Measurements from ENCODE around the gene PSME2.

The PSME2 gene

GRCh38 chr14:24186831-24187538 lies 40.6 kb upstream of the PSME2 start:
- H3K27me3 ChIP-seq (ENCODE audit: control insufficient read depth, insufficient read depth, low read length), result no peaks in the 10 kb centered on the region
- H3K27ac ChIP-seq (ENCODE audit: low read depth, low read length), result no peak overlapping the region
- H3K4me1 ChIP-seq (ENCODE audit: control insufficient read depth, insufficient read depth, low read length), result peaks cover 3% of the 10 kb centered on the region
- H3K9me3 ChIP-seq (ENCODE audit: control insufficient read depth, insufficient read depth, low read length), result no peaks in the 10 kb centered on the region
- H3K36me3 ChIP-seq (ENCODE audit: control insufficient read depth, insufficient read depth, low read length), result peaks cover 64% of the 10 kb centered on the region
- H3K4me3 ChIP-seq (ENCODE audit: low read depth, low read length), result no peak overlapping the region
- H3K9ac ChIP-seq (ENCODE audit: low read depth, low read length), result no peak overlapping the region

GRCh38 chr14:24185741-24186140 lies 39.3 kb upstream of the PSME2 start:
- no peak overlapping the region for H3K27ac ChIP-seq (ENCODE audit: low read depth, low read length)
- H3K9me3 ChIP-seq (ENCODE audit: control insufficient read depth, insufficient read depth, low read length), result no peaks in the 10 kb centered on the region
- H3K4me3 ChIP-seq (ENCODE audit: low read depth, low read length), result no peak overlapping the region
- no peak overlapping the region for H3K9ac ChIP-seq (ENCODE audit: low read depth, low read length)
- H3K27me3 ChIP-seq (ENCODE audit: control insufficient read depth, insufficient read depth, low read length), result no peaks in the 10 kb centered on the region
- H3K36me3 ChIP-seq (ENCODE audit: control insufficient read depth, insufficient read depth, low read length), result peaks cover 68% of the 10 kb centered on the region
- H3K4me1 ChIP-seq (ENCODE audit: control insufficient read depth, insufficient read depth, low read length), result peaks cover 3% of the 10 kb centered on the region

GRCh38 chr14:24185026-24185425 lies 38.6 kb upstream of the PSME2 start:
- H3K36me3 ChIP-seq (ENCODE audit: control insufficient read depth, insufficient read depth, low read length), result peaks cover 75% of the 10 kb centered on the region

GRCh38 chr14:24184104-24184970 lies 37.9 kb upstream of the PSME2 start:
- no peak overlapping the region for H3K27ac ChIP-seq (ENCODE audit: low read depth, low read length)
- H3K9me3 ChIP-seq (ENCODE audit: control insufficient read depth, insufficient read depth, low read length), result no peaks in the 10 kb centered on the region
- H3K9ac ChIP-seq (ENCODE audit: low read depth, low read length), result no peak overlapping the region
- no peak overlapping the region for H3K4me3 ChIP-seq (ENCODE audit: low read depth, low read length)
- no peaks in the 10 kb centered on the region for H3K27me3 ChIP-seq (ENCODE audit: control insufficient read depth, insufficient read depth, low read length)
- H3K4me1 ChIP-seq (ENCODE audit: control insufficient read depth, insufficient read depth, low read length), result peaks cover 3% of the 10 kb centered on the region
- peaks cover 82% of the 10 kb centered on the region for H3K36me3 ChIP-seq (ENCODE audit: control insufficient read depth, insufficient read depth, low read length)

More at GRCh38 chr14:24185026-24185425, 38.6 kb upstream of the PSME2 start:
- no peak overlapping the region for H3K9ac ChIP-seq (ENCODE audit: low read depth, low read length)
- H3K4me1 ChIP-seq (ENCODE audit: control insufficient read depth, insufficient read depth, low read length), result peaks cover 3% of the 10 kb centered on the region
- no peak overlapping the region for H3K27ac ChIP-seq (ENCODE audit: low read depth, low read length)
- H3K9me3 ChIP-seq (ENCODE audit: control insufficient read depth, insufficient read depth, low read length), result no peaks in the 10 kb centered on the region
- H3K4me3 ChIP-seq (ENCODE audit: low read depth, low read length), result no peak overlapping the region
- H3K27me3 ChIP-seq (ENCODE audit: control insufficient read depth, insufficient read depth, low read length), result no peaks in the 10 kb centered on the region

- Histone ChIP-seq H3K27ac (ENCODE audit: low read depth, low read length) (no peak overlapping the region), H3K36me3 (ENCODE audit: control insufficient read depth, insufficient read depth, low read length) (peaks cover 95% of the 10 kb centered on the region), H3K27me3 (ENCODE audit: control insufficient read depth, insufficient read depth, low read length) (no peaks in the 10 kb centered on the region), H3K9me3 (ENCODE audit: control insufficient read depth, insufficient read depth, low read length) (no peaks in the 10 kb centered on the region), H3K9ac (ENCODE audit: low read depth, low read length) (no peak overlapping the region), H3K4me1 (ENCODE audit: control insufficient read depth, insufficient read depth, low read length) (peaks cover 3% of the 10 kb centered on the region), H3K4me3 (ENCODE audit: low read depth, low read length) (no peak overlapping the region)
Measured at GRCh38 chr14:24183014-24183481, 36.6 kb upstream of the PSME2 start.

DNA sequence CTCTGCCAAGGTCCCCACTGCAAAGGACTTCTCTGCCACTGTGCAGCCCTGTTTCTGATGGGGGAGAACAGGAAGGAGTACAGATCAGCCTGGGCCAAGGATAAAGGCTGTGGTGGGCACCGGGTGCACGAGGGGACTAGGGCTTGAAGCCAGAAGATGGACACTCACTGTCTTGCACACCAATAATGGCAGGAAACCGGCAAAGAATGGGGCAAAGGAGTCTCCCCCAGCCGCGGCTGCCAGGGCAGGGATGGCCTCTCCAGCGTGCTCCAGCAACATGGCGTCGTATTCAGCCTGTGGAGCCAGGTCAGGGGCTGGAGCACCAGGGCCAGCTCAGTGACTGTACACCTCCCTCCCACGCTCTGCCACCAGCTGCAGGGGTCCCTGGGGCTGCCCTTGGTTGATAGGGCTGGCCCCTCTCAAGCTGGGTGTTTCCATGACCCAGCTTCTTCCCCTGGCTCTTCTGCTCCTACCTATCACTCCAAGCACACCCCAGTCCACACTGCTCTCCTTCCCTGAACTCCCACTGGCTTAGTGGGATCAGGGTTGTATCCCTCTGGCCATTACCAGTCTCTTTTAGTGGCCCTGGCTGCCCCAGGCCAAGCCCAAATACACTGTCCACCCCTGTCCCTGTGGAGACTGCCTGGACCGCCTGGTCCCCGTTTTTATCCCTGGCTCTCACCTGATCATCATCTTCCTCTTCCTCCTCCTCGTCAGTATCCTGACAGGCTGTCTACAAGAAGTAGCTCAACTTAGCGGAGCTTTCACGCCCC lies 35.9 kb upstream of the PSME2 start:
- Histone ChIP-seq H3K36me3 (ENCODE audit: control insufficient read depth, insufficient read depth, low read length) (peaks cover 98% of the 10 kb centered on the region), H3K4me1 (ENCODE audit: control insufficient read depth, insufficient read depth, low read length) (no peaks in the 10 kb centered on the region), H3K27ac (ENCODE audit: low read depth, low read length) (no peak overlapping the region), H3K9me3 (ENCODE audit: control insufficient read depth, insufficient read depth, low read length) (no peaks in the 10 kb centered on the region), H3K4me3 (ENCODE audit: low read depth, low read length) (no peak overlapping the region), H3K9ac (ENCODE audit: low read depth, low read length) (no peak overlapping the region), H3K27me3 (ENCODE audit: control insufficient read depth, insufficient read depth, low read length) (no peaks in the 10 kb centered on the region)

DNA sequence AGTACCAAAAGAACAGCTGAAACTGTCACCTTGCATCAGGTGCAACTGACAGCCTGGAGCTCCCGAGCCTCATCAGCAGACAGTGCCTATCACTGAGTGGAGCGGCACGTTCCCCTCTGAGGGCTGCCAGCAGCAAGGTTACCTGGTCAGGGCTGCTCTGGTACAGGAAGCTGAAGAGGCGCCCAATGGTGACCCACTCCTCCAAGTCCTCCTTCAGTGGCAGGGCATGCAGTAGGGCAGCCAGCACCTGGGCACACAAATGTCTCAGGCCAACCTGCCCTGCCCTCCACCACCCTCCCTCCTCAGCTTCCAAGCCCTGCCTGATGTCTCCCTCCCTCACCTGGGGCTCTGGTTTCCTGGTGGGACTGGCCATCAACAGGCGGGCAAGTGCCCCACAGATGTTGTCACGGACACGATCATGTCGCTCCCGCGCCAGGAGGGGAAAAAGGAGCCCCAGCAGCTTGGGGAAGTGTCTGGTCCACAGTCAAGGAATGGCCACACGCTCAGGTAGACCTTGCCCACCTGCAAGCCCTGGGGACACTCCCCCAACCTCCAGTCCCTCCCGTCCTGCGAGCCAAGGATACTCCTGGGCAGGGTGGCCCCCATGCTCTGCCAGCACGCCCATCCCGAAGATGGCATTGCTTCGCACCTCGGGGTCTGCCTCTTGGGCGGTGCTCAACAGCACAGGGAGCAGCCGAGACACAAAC lies 35.1 kb upstream of the PSME2 start:
- H3K36me3 ChIP-seq (ENCODE audit: control insufficient read depth, insufficient read depth, low read length), result peaks cover 98% of the 10 kb centered on the region
- no peak overlapping the region for H3K27ac ChIP-seq (ENCODE audit: low read depth, low read length)
- no peaks in the 10 kb centered on the region for H3K9me3 ChIP-seq (ENCODE audit: control insufficient read depth, insufficient read depth, low read length)
- H3K4me3 ChIP-seq (ENCODE audit: low read depth, low read length), result no peak overlapping the region
- H3K9ac ChIP-seq (ENCODE audit: low read depth, low read length), result no peak overlapping the region
- no peaks in the 10 kb centered on the region for H3K27me3 ChIP-seq (ENCODE audit: control insufficient read depth, insufficient read depth, low read length)
- H3K4me1 ChIP-seq (ENCODE audit: control insufficient read depth, insufficient read depth, low read length), result no peaks in the 10 kb centered on the region

- Histone ChIP-seq H3K36me3 (ENCODE audit: control insufficient read depth, insufficient read depth, low read length) (peaks cover 87% of the 10 kb centered on the region), H3K4me1 (ENCODE audit: control insufficient read depth, insufficient read depth, low read length) (no peaks in the 10 kb centered on the region), H3K27ac (ENCODE audit: low read depth, low read length) (no peak overlapping the region), H3K4me3 (ENCODE audit: low read depth, low read length) (no peak overlapping the region), H3K9me3 (ENCODE audit: control insufficient read depth, insufficient read depth, low read length) (no peaks in the 10 kb centered on the region), H3K9ac (ENCODE audit: low read depth, low read length) (no peak overlapping the region), H3K27me3 (ENCODE audit: control insufficient read depth, insufficient read depth, low read length) (no peaks in the 10 kb centered on the region)
Measured at GRCh38 chr14:24179961-24180796, 33.8 kb upstream of the PSME2 start.

DNA sequence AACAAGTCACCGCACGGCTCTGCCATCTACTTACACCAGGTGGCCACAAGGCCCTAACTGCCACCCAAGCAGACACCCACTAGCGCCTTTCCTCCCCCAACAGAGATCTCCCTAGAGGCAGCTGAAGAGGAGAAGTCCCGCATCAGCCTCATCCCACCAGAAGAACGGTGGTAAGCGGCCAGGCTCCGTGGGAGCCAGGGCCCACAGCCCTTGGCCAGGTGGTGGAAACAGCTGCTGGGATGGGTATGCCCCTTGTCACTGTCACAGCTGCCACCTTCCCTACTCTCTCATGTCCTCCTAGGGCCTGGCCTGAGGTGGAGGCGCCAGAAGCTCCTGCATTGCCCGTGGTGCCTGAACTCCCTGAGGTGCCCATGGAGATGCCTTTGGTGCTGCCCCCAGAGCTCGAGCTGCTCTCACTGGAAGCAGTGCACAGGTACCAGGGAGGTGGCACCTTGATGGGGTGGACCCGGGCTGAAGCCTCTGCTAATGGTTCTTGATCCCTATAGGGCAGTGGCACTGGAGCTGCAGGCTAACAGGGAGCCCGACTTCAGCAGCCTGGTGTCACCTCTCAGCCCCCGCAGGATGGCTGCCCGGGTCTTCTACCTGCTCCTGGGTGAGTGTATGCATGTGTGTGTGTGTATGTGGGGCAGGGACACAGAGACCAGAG lies 33.0 kb upstream of the PSME2 start:
- H3K36me3 ChIP-seq (ENCODE audit: control insufficient read depth, insufficient read depth, low read length), result peaks cover 84% of the 10 kb centered on the region
- H3K9ac ChIP-seq (ENCODE audit: low read depth, low read length), result no peak overlapping the region
- H3K9me3 ChIP-seq (ENCODE audit: control insufficient read depth, insufficient read depth, low read length), result no peaks in the 10 kb centered on the region
- no peak overlapping the region for H3K27ac ChIP-seq (ENCODE audit: low read depth, low read length)
- no peaks in the 10 kb centered on the region for H3K4me1 ChIP-seq (ENCODE audit: control insufficient read depth, insufficient read depth, low read length)
- H3K4me3 ChIP-seq (ENCODE audit: low read depth, low read length), result no peak overlapping the region
- H3K27me3 ChIP-seq (ENCODE audit: control insufficient read depth, insufficient read depth, low read length), result no peaks in the 10 kb centered on the region
